Sigmoid colon (tissue), 4 donors: ENCODE results near the gene PAIP2B.

Source experiments
- CTCF ChIP-seq, 4 experiments: fragments of 450-650 bp in 3 of 4; fragments of 200-600 bp in 1 of 4; IDR thresholded peaks; one replicate each; pipeline ENCODE4 v1.5.1; 2016 to 2019; ENCODE audit warnings: antibody characterized with exemption in 4 of 4, mild to moderate bottlenecking in 3 of 4, moderate library complexity in 2 of 4
- POLR2A ChIP-seq, 2 donors: fragments of 450-650 bp; IDR thresholded peaks; one replicate each; pipeline ENCODE4 v1.6.1; 2016; ENCODE audit warnings: antibody characterized with exemption in 2 of 2, mild to moderate bottlenecking in 2 of 2, moderate library complexity in 2 of 2
- POLR2AphosphoS5 ChIP-seq, 4 donors: sonication (generic); formaldehyde crosslinking; IDR thresholded peaks; one replicate each; pipeline ENCODE4 v1.6.1; 2017; ENCODE audit warnings: antibody characterized with exemption in 4 of 4

GRCh38 chr2:71173096-71173495, 53.8 kb downstream of the PAIP2B start:
- TF ChIP-seq CTCF (IDR thresholded peaks at IDR 0.05) (no peak), POLR2A (IDR thresholded peaks at IDR 0.05) (no peak), POLR2AphosphoS5 (IDR thresholded peaks at IDR 0.05) (no peak)
